HG03135 (cell line): ENCODE results near the gene FKRP.
"Not testable (repeated sequence)": the region's sequence is repeated elsewhere in the genome, so short reads cannot be mapped to it uniquely, and the experiment has no call there.

ENCODE experiments used
- ATAC-seq: cut with Tn5 transposase; IDR thresholded peaks from one replicate; pipeline ENCODE4 v1.9.1; 2021; ENCODE audit warnings: mild to moderate bottlenecking, moderate library complexity; ENCODE audit not compliant: unreplicated experiment

The FKRP gene

DNA sequence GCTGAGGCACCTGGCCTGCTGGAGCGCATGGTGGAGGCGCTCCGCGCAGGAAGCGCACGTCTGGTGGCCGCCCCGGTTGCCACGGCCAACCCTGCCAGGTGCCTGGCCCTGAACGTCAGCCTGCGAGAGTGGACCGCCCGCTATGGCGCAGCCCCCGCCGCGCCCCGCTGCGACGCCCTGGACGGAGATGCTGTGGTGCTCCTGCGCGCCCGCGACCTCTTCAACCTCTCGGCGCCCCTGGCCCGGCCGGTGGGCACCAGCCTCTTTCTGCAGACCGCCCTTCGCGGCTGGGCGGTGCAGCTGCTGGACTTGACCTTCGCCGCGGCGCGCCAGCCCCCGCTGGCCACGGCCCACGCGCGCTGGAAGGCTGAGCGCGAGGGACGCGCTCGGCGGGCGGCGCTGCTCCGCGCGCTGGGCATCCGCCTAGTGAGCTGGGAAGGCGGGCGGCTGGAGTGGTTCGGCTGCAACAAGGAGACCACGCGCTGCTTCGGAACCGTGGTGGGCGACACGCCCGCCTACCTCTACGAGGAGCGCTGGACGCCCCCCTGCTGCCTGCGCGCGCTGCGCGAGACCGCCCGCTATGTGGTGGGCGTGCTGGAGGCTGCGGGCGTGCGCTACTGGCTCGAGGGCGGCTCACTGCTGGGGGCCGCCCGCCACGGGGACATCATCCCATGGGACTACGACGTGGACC, 10.1 kb downstream of the FKRP start:
- ATAC-seq, result no peak

DNA sequence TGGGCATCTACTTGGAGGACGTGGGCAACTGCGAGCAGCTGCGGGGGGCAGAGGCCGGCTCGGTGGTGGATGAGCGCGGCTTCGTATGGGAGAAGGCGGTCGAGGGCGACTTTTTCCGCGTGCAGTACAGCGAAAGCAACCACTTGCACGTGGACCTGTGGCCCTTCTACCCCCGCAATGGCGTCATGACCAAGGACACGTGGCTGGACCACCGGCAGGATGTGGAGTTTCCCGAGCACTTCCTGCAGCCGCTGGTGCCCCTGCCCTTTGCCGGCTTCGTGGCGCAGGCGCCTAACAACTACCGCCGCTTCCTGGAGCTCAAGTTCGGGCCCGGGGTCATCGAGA, 10.7 kb downstream of the FKRP start:
- no peak for ATAC-seq

DNA sequence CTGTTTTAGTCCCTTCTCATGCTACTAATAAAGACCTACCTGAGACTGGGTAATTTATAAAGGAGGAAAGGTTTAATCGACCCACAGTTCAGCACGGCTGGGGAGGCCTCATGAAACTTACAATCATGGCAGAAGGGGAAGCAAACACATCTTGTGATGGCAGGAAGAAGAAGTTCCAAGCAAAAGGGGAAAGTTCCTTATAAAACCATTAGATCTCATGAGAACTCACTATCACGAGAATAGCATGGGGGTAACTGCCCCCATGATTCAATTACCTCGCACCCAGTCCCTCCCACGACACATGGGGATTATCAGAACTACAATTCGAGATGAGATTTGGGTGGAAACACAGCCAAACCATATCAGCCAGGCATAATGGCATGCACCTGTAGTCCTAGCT, 13.3 kb downstream of the FKRP start:
- ATAC-seq, result no peak

DNA sequence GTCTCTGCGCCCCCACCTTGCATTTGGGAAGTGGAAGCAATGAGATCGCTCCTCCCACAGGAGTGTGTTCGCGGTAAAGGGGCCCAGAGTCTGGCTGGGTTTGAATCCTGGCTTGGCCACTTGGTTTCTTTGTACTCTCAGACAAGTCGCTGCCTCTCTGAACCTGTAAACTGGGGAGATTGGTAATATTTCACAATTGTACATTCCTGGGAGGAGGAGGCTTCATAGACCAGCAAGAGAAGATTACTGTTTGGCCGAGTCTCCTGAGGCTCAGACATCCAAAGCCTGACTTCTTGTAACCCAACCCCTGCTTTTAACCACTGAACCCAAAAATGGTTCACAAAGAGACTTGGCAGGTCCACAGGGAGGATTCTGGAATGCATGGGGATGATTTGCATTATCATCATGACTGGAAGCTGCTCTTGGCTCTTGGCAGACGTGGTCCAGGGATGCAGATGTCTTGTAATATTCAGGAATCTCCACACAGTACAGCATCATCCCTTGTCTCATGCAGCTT, 14.0 kb downstream of the FKRP start:
- ATAC-seq, result no peak

DNA sequence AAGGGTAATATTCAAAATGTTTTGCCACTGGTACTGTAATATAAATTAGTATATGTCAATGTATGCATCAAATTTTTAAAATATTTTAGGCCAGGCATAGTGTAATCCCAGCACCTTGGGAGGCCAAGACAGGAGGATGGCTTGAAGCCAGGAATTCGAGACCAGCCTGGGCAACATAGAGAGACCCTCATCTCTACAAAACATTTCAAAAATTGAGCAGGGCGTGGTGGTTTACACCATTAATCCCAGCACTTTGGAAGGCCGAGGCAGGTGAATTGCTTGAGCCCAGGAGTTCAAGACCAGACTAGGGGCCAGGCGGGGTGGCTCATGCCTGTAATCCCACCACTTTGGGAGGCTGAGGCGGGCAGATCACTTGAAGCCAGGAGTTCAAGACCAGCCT, 14.5 kb downstream of the FKRP start:
- no peak for ATAC-seq

DNA sequence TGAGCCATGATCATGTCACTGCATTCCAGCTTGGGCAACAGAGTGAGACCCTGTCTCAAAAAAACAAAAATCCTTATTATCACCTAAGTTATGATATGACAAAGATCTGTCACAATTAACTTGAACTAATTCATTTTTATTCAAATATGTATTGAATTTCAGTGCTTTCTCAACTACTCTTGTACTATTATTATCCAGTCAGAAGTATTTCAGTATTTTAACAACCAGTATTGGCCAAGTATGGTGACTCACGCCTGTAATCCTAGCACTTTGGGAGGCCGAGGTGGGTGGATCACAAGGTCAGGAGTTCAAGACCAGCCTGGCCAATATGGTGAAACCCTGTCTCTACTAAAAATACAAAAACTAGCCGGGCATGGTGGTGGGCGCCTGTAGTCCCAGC, 15.0 kb downstream of the FKRP start:
- not testable (repeated sequence) for ATAC-seq

DNA sequence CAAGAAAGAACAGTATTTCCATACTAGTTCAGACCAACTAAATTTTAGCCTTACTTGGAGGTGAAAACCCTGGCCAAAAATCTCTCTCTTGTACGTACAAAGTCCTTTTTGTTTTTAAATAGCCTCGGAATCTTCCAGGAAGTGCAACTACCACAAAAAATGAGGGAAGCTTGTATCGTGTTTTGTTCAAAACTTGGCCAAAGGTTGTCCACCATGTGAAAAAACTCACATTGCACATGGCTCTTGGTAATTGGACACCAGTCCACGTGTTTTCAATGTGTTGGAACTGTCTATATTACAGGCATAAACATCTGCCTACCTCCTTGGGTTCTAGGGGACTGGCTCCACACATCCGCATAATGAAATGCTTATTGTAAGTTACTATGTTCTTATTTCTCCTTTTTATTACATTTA, 15.6 kb downstream of the FKRP start:
- ATAC-seq, result no peak

DNA sequence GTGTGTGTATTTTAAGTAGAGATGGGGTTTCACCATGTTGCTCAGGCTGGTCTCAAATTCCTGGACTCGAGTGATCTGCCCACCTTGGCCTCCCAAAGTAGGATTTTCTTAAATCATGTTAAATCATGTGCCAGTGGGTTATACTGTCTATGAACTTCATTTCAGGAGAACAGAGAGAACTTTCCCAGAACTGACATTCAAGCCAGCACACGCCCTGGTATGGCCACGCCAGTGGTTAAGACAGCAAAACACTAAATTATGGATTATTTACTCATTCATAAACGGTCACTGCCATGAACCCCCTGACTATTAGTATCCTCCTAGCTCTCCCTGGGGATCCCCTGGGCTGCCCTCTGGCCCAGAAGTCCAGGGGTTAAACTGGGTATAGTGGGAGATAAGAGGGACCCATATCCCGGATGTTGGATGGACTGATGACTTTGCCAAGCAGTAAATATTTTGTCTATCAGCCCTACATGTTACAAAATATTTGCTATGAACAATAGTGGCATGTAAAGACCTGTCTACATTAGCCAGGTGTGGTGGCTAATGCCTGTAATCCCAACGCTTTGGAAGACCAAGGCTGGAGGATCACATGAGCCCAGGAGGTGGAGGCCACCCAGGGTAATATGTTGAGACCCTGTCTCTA, 16.5 kb downstream of the FKRP start:
- ATAC-seq, result no peak

DNA sequence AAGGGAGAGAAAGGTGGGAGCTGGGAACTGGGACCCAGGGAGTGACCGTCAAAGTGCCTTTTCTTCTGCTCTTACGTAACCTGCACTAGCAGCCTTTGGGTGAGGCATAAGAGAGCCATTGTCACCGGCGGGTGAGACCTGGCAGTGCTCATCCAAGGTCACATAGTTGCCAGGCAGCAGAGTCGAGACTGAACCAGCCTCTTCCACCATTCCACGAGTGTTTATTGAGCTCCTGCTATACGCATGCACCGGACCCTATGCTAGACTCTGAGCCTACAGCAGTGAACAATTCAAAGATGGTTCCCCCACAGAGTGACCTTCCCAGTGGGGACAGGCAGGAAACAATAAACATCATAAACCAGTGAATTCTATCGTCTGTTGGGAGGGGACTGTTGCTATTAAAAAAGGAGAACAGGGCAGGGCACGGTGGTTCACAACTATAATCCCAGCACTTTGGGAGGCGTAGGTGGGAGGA, 19.0 kb downstream of the FKRP start:
- ATAC-seq, result no peak

DNA sequence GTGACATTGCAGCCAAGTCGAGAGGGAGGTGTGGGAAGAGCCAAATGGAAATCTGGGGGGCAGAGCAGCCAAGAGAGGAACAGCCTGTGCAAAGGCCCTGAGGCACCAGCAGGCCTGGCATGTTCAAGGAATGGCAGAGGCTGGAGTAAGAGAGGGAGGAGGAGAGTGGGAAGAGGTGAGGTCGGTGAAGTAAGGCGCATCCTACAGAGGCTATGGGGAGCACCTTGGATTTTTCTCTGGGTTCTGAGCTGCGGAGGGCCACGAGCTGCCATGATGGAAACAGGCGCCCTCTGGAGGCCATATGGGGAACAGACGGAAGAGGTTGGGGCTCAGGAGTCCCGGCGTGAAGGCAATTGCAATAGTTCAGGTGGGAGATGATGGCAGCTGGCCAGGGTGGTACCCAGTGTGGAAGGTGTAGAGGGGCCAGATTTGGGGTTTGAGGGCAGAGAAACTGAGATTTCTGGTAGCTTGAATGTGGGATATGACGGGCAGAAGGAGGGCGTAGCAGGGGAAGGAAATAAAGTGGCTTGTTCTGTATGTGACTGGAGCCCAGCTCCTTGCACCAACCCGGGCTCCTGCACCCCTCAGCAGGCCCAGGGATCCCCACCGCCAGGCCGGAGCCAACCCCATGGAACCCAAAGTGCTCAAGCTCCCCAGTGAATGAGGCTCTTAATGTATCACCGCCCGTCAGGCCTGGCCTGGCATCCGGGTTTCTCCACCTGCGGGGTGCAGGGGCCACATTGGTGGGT, 20.9 kb downstream of the FKRP start:
- no peak for ATAC-seq

DNA sequence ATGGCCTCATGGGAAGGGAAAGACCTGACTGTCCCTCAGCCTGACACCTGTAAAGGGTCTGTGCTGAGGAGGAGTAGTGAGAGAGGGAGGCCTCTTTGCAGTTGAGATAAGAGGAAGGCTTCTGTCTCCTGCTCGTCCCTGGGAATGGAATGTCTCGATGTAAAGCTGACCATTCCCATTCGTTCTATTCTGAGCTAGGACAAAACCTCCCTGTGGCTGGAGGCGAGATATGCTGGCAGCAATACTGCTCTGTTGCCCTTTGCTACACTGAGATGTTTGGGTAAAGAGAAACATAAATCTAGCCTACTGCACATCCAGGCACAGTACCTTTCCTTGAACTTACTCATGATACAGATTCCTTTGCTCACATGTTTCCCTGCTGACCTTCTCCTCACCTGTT, 22.9 kb downstream of the FKRP start:
- not testable (repeated sequence) for ATAC-seq

DNA sequence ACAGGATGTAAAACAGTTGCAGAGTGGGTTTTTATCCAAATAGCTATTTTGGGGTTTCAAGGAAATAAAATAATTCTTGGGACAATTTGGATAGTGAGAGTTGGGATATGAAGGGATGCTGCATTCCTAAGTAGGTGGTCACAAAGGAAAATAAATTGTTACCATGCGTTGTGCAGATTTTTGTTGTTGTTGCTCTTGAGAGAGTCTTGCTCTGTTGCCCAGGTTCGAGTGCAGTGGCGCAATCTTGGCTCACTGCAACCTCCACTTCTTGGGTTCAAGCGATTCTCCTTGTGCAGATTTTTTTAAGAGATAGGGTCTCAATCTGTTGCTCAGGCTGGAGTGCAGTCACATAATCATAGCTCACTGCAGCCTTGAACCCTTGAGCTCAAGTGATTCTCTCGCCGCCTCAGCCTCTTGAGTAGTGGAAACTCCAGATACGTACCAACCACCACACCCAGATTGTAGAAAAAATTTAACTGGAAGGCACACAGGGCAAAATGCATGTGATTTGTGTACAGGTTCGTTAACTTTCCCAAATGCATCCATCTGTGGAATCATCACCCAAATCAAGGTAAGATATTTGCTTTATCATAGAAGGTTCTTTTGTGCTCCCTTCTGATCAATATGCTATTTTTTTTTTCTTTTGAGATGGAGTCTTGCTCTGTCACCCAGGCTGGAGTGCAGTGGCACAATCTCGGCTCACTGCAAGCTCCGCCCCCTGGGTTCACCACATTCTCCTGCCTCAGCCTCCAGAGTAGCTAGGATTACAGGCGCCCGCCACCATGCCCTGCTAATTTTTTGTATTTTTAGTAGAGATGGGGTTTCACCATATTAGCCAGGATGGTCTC, 26.5 kb downstream of the FKRP start:
- no peak for ATAC-seq

DNA sequence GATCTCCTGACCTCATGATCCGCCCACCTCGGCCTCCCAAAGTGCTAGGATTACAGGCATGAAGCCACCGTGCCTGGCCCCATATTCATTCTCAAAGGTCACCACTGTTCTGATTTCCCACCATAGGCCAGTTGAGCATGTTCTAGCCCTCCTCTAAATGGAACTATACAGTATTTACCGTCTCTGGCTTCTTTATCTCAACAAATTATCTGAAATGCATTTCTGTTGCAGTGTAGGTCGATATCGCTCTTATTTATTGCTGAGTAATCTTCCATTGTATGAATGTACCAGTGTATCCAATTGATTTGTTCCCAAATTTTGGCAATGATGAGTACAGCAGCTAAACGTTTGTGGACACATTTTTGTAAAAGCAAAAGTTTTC, 27.2 kb downstream of the FKRP start:
- no peak for ATAC-seq

DNA sequence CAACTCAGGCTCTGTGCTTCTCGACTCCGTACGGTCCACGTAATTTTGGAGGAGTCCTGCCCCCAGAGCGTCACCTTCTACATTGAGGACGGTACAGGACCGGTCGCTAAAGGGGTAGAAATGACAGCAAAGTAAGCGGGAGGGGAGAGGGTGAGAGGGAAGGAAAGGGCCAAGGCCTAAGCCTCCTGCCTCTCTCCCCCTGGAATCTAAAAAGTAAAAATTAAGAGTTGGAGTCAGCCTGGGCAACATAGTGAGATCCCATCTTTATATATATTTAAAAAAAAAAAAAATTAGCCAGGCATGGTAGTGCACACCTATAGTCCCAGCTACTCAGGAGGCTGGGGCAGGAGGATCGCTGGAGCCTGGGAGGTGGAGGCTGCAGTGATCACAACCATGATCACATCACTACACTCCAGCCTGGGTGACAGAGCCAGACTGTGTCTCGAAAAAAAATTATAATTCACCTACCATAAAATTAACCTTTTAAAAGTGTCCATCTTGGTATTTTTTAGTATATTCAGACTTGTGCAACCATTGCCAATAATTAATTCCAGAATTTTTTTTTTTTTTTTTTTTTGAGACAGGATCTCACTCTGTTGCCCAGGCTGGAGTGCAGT, 29.9 kb downstream of the FKRP start:
- no peak for ATAC-seq

DNA sequence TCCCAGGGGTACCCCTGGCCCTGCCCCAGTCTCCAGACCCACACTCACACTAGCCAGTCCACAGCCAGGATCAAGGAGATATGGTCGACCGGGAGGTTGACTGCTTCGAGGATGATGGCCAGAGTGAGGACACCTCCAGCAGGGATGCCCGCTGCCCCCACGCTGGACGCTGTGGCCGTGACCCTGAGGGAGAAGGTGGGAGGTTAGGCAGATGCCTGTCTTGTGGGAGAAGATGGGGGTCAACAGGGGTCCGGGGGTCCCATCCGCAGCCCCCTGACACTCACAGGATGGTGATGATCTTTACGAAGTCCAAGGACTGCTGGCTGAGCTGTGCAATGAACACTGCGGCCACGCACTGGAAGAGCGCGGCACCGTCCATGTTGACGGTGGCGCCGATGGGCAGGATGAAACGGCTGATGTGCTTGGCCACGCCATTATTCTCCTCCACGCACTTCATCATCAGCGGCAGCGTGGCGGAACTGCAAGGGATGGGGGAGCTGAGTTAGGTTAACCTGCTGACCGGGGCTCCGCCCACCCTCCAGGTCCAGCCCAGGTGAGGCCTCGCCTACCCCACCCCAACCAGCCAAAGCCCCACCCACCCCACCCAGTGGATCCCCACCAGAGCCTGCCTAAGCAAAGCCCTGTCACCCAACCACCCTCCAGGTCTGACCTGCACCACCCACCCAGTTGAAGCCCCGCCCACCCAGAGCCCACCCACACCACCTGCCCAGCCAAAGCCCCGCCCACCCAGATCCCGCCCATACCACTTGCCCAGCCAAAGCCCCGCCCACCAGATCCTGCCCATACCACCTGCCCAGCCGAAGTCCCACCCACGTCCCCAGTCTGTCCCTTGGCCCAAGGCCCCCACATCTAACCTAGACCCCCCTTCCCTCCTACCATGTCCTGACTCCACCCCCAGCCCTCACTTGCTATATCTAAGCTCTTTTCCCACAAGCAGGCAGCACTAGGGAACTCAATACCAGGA, 31.4 kb downstream of the FKRP start:
- no peak for ATAC-seq

DNA sequence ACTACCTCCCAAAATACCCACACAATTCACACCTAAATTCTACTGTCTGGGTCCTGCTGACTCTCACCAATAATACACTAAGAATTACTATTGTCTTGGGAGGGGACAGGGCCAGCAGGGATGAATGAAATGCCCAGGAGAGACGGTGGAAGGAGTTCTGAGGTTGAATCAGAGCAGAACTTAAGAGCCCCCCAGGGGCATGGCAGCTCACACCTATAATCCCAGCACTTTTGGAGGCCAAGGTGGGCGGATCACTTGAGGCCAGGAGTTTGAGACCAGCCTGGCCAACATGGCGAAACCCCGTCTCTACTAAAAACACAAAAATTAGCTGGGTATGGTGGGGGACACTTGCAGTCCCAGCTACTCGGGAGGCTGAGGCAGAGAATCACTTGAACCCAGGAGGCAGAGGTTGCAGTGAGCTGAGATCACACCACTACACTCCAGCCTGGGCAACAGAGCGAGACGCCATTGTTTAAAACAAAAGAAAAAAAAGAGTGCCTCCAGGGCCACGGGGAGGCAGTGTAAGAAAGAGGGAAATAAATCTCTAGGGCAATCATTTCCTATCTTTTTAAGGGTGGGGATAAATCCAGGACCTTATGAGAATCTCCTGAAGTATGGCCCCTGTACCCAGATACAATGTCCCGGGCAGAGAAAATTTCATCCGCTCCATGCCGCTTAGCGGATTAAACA, 32.2 kb downstream of the FKRP start:
- ATAC-seq, result not testable (repeated sequence)

DNA sequence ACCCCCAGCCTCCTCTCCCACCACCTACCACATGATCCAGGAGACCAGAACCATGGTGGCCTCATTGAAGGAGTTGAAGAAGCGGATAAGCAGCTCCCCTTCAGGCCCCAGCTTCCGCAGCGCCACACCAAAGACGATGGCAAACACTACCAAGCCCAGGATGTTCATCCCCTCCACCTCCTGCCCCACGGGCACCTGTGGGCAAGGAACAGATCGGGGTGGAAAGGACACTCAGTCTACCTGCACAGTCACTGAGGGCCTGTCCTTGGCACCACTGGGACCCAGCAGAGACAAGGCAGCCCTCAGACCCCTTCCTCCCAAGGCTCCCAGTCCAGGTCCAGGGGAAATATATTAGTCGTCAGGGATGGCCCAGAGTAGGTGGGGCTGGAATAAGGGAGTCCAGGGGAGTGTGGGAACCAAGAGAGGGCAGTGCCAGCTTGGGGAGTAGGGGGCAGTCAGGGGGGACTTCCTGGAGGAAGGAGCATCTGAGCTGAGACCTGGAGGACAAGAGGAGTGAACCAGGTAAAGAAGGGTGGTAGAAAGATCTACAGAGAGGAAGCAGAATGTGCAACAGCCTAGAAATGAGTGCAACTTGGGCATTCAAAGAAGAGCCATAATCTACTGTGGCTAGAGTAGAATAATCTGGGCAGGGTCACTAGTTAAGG, 36.6 kb downstream of the FKRP start:
- no peak for ATAC-seq

DNA sequence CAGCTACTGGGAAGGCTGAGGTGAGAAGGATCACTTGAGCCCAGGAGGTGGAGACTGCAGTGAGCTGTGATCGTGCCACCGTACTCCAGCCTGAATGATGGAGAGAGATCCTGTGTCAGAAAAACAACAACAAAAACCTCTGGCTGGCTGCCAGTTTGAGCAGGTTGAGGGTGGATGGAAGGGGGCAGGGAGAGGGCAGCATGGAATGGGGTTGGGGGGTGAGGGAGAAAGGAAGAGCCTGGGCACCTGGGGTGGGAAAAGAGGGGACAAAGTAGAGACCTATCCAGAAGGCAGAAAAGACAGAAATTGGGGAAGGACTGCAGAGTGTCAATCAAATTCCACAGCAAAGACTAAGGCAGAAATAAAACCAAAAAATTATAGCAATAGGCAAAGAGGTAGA, 37.8 kb downstream of the FKRP start:
- no peak for ATAC-seq
